Central memory CD8-positive, alpha-beta T cell (primary cell): ENCODE data around the gene BASP1.
"Not testable (repeated sequence)": the region's sequence is repeated elsewhere in the genome, so short reads cannot be mapped to it uniquely, and the experiment has no call there.

Experiments used
- ATAC-seq: fragments of 150-1000 bp; cut with Tn5 transposase; replicated peaks from 2 replicates; pipeline ENCODE4 v1.10.0; 2022; ENCODE audit warnings: mild to moderate bottlenecking, moderate FRiP score, moderate number of reproducible peaks; ENCODE audit not compliant: poor library complexity, severe bottlenecking; ENCODE audit errors: extremely low read depth
- DNase-seq, 2 donors: peaks; one replicate each; pipeline ENCODE4 v3.0.0; 2021; ENCODE audit warnings: low spot score in 2 of 2
- H3K27ac Mint-ChIP-seq: one replicate; pipeline ENCODE4 v1.8.0; 2022; ENCODE audit warnings: low read depth, mild to moderate bottlenecking, moderate library complexity, mixed read lengths
- H3K27me3 Mint-ChIP-seq: one replicate; pipeline ENCODE4 v1.8.0; 2022; ENCODE audit warnings: mixed read lengths
- H3K36me3 Mint-ChIP-seq: one replicate; pipeline ENCODE4 v1.8.0; 2022; ENCODE audit warnings: mild to moderate bottlenecking, moderate library complexity, mixed read lengths; ENCODE audit not compliant: insufficient read depth
- H3K4me1 Mint-ChIP-seq: one replicate; pipeline ENCODE4 v1.8.0; 2022; ENCODE audit warnings: mixed read lengths
- H3K4me3 Mint-ChIP-seq: one replicate; pipeline ENCODE4 v1.8.0; 2022; ENCODE audit warnings: mild to moderate bottlenecking, moderate library complexity, mixed read lengths
- H3K9me3 Mint-ChIP-seq: one replicate; pipeline ENCODE4 v1.8.0; 2022; ENCODE audit warnings: mixed read lengths

The BASP1 gene

DNA sequence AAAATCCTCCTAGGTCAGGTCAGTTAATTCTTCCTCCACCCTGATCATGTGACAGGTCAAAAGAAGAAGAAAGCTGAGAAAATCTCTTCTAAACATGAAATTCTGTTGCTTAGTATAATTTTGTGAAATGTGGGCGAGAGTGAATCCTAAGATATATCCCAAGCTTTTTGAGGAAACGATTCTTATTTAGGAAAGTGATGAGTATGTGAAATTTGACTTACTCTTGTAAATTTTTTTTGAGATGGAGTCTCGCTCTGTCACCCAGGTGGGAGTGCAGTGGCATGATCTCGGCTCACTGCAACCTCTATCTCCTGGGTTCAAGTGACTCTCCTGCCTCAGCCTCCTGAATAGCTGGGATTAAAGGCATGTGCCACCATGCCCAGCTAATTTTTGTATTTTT, 93.1 kb downstream of the BASP1 start:
- not testable (repeated sequence) for ATAC-seq, H3K4me1 Mint-ChIP-seq, DNase-seq, H3K27me3 Mint-ChIP-seq, H3K36me3 Mint-ChIP-seq, H3K4me3 Mint-ChIP-seq, H3K27ac Mint-ChIP-seq, H3K9me3 Mint-ChIP-seq

DNA sequence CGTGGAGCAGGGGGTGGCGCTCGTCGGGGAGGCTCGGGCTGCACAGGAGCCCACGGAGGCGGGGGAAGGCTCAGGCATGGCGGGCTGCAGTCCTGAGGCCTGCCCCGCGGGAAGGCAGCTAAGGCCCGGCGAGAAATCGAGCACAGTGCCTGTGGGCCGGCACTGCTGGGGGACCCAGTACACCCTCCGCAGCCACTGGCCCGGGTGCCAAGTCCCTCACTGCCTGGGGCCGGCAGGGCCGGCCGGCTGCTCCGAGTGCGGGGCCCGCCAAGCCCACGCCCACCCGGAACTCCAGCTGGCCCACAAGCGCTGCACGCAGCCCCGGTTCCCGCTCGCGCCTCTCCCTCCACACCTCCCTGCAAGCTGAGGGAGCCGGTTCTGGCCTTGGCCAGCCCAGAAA, 94.4 kb downstream of the BASP1 start:
- not testable (repeated sequence) for H3K4me1 Mint-ChIP-seq, H3K36me3 Mint-ChIP-seq

DNA sequence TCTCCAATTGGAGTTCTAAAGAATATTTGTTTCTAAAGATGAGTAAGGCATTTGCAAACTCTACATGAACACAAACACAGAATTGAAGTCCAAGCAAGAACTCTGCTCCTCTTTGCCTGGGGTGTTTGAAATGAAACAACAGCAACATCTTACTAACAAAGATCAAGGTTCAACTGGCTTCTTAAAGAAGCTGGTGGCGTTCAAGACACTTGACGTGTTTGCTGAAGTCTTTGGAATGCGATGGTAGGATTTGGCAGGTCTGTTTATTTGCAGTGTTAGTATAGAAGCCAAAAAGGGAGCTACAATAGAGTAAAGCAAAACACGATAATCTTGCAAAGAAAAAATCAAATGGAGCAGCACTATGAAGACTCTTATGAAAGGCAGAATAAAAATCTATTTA, 94.9 kb downstream of the BASP1 start:
- Mint-ChIP-seq H3K4me3 (no peak overlapping the region), H3K36me3 (no peaks in the 10 kb centered on the region), H3K4me1 (no peaks in the 10 kb centered on the region), H3K27ac (no peak overlapping the region), H3K9me3 (peaks cover 14% of the 10 kb centered on the region), H3K27me3 (no peaks in the 10 kb centered on the region)
- ATAC-seq (no peak), DNase-seq (no peak)

More for the DNA sequence above, 94.4 kb downstream of the BASP1 start:
- H3K27me3 Mint-ChIP-seq, H3K27ac Mint-ChIP-seq, DNase-seq, H3K4me3 Mint-ChIP-seq, ATAC-seq: not testable (repeated sequence)
- H3K9me3 Mint-ChIP-seq, result peaks cover 11% of the 10 kb centered on the region

DNA sequence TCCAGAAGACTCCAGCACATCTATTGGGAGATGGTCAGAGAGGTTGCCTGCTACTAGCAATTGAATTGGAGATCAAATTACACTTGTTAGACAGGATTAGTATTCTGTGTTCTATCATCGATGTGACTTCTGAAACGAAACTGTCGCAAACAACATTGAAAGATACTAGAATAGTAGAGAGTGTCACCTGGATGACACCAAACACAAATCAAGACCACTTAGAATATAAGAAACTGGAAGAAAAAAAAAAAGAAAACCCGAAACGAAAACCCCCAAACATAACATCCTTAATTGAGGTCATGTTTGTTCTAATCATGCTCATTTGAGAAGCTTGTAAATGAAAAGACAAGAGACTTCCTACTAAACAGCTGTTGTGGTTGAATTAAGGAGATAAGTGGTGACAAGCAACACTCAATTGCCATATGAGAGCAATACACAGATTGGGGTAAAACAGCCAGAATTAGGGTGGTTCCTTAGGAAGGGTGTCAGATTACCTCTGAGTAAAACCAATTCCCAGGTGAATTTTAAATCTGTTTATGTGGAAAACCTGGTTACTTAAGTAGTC, 97.6 kb downstream of the BASP1 start:
- Mint-ChIP-seq H3K27ac (no peak overlapping the region), H3K4me3 (no peak overlapping the region), H3K27me3 (no peaks in the 10 kb centered on the region), H3K36me3 (peaks cover 2% of the 10 kb centered on the region), H3K9me3 (peaks cover 21% of the 10 kb centered on the region), H3K4me1 (no peaks in the 10 kb centered on the region)
- ATAC-seq (no peak), DNase-seq (no peak)

DNA sequence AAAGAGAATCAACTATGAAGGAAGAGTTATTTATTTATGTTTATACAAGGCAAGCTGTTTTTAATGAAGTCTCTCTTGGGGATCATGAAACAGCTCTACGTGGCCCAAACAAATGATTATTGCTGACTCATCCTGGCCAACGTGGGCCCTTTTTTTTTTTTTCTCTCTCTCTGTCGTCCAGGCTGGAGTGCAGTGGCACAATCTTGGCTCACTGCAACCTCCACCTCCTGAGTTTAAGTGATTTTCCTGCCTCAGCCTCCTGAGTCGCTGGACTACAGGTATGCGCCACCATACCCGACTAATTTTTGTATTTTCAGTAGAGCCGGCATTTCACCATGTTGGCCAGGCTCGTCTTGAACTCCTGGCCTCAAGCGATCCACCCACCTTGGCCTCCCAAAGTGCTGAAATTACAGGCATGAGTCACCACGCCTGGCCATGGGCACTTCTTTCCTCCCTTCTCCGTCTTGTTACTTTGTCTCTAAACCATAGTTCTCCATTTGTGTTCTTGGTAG, 98.3 kb downstream of the BASP1 start:
- Mint-ChIP-seq H3K4me1 (no peaks in the 10 kb centered on the region), H3K36me3 (peaks cover 2% of the 10 kb centered on the region), H3K9me3 (peaks cover 21% of the 10 kb centered on the region), H3K4me3 (no peak overlapping the region), H3K27me3 (no peaks in the 10 kb centered on the region), H3K27ac (no peak overlapping the region)
- DNase-seq (no peak), ATAC-seq (no peak)

DNA sequence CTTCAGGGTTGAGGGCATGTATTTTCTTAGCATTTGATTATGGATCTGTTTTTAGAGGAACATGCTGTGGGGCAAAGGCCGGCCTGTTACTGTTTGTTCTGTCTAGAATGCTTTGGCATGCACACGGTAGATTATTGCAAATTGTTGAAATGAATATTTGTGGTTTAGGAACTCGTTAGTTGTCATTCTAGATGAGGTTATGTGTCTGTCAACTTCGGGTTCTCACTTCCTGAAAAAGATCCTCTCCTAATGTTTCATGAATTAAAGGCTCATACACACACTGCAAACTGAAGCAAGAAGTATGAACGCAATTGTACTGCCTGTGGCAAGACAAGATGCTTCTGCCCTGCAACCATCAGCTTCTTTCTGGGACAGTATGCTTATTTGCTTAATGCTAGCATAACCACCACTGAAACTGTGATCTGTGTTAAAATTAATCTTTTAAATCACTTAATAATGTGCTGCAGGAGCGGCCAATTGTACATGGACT, 99.6 kb downstream of the BASP1 start:
- Mint-ChIP-seq H3K27ac (no peak overlapping the region), H3K4me3 (no peak overlapping the region), H3K27me3 (no peaks in the 10 kb centered on the region), H3K9me3 (peaks cover 21% of the 10 kb centered on the region), H3K4me1 (no peaks in the 10 kb centered on the region), H3K36me3 (peaks cover 2% of the 10 kb centered on the region)
- ATAC-seq, result no peak
- DNase-seq, result no peak

DNA sequence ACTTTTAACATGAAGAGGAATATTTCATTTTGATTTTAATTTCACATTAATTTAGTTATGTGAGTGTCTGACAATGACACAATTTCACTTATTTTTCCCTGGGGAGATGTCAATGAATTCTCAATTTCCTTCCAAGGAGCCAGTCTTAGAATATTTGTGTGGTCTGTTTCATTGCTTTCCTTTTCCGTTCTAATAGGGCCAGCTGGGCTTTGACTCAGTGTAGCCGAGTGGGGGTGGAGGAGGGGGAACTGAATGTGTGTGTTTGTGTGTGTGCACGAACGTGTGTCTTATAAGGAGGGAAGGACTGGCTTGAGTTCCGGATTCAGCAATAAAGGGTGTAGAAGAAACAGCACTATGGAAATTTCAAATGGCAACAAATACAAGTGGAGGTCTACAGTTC, 100.0 kb downstream of the BASP1 start:
- ATAC-seq, result no peak
- DNase-seq, result no peak
- Mint-ChIP-seq H3K4me1 (no peaks in the 10 kb centered on the region), H3K36me3 (peaks cover 2% of the 10 kb centered on the region), H3K27ac (no peak overlapping the region), H3K27me3 (no peaks in the 10 kb centered on the region), H3K9me3 (peaks cover 21% of the 10 kb centered on the region), H3K4me3 (no peak overlapping the region)

DNA sequence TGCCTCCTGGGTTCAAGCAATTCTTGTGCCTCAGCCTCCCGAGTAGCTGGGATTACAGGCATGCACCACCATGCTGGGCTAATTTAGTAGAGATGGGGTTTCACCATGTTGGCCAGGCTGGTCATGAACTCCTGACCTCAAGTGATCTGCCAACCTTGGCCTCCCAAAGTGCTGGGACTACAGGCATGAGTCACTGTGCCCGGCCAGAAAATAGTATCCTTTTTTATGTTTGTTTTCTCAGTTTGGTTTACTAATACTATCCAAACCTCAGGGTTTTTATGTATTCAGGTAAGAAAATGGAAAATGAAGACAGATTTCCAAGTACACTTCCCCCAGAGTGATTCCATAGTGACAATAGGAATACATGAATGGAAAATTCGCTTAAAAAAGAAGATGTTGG, 101.7 kb downstream of the BASP1 start:
- H3K4me1 Mint-ChIP-seq, ATAC-seq, H3K27me3 Mint-ChIP-seq, H3K36me3 Mint-ChIP-seq, DNase-seq, H3K4me3 Mint-ChIP-seq, H3K27ac Mint-ChIP-seq: not testable (repeated sequence)
- peaks cover 27% of the 10 kb centered on the region for H3K9me3 Mint-ChIP-seq

DNA sequence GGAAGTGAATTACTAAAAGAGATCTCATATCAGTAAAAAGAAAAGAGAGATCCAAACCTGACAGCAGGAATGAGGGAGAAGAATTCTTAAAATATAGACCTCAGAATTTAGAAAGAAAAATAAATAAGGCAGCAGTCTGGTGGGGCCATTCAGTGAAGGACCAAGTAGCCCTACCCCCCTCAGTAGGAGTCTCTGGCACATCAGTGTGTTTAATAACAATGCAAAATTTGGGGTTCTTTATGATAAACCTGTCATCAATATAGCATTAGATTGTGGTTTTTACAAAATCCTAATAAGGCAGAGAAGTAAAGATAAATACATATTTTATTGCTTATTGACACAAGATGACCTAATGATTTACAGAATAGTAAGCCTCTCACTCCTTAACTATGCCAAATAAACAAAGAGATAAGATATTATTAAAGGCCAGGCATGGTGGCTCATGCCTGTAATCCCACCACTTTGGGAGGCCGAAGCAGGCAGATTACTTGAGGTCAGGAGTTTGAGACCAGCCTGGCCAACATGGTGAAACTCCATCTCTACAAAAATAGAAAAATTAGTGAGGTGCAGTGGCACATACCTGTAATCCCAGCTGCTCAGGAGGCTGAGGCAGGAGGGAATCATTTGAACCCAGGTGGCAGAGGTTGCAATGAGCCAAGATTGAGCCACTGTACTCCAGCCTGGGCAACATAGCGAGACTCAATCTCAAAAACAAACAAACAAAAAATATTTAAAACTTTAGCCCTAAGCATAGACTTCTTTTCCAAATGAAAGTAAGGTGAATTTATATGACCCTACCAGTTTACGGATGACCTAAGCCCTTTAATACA, 108.6 kb downstream of the BASP1 start:
- H3K9me3 Mint-ChIP-seq, result peaks cover 12% of the 10 kb centered on the region
- H3K4me3 Mint-ChIP-seq, result no peak overlapping the region
- no peaks in the 10 kb centered on the region for H3K27me3 Mint-ChIP-seq
- DNase-seq (no peak), ATAC-seq (no peak)
- H3K4me1 Mint-ChIP-seq, result no peaks in the 10 kb centered on the region
- H3K36me3 Mint-ChIP-seq, result no peaks in the 10 kb centered on the region
- H3K27ac Mint-ChIP-seq, result no peak overlapping the region
